Measurements from ENCODE around the gene HBZ. TPM values are rescaled to one million over a fixed set of nuclear protein-coding genes. Genes with fewer than 3 reads are reported as not detected.
"Not testable (repeated sequence)": the region's sequence is repeated elsewhere in the genome, so short reads cannot be mapped to it uniquely, and the experiment has no call there.

The HBZ gene
- total and polyA plus RNA-seq, 8 donors: 0.35 TPM; not detected in 7

DNA sequence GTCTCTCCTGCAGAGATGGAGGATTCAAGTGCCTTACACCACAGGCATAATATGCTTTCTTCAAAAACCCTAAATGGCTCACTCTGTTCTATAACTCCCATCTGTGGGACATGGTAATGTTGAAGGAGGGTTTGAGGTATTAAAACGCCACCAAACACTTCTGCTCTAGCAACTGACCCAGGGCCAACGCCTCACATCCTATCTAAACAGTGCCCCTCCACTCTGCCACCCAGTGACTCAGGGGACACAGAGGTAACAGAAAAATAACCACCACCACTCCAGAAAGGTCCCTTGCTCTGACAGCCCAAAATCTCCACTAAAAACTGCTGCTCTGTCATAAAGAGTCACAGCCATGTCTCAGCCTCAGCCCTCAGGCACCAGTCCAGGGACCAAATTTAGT, 31.7 kb upstream of the HBZ start:
- WGBS, 2 donors: 89 to 90% methylated on average over 2 of the region's 2 CpGs

DNA sequence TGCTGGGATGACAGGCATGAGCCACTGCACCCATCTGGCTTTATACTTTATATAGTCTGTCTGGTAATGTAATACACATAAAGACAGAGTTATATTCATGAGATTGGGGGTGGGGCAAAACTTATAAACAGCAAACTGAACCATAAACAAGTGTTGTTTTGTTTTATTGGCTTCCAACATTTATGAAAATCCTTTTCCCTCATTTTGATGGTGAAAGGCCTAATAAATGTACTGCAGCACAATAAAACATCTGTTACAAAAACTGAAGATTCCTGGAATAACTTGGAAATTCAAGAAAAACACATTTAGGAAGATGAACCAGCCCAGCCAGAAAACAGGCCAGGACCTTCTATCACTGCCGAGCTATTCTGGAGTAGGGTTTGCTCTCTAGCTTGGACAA, 30.1 kb upstream of the HBZ start:
- Histone ChIP-seq H3K27ac (no peak overlapping the region), H3K4me3 (no peak overlapping the region), H3K27me3 (no peaks in the 10 kb centered on the region), H3K4me1 (no peaks in the 10 kb centered on the region), H3K9me3 (no peaks in the 10 kb centered on the region), H3K36me3 (no peaks in the 10 kb centered on the region)
- intact Hi-C loops (cut with DNase I): no loop called here
- TF ChIP-seq, protein P1, sequence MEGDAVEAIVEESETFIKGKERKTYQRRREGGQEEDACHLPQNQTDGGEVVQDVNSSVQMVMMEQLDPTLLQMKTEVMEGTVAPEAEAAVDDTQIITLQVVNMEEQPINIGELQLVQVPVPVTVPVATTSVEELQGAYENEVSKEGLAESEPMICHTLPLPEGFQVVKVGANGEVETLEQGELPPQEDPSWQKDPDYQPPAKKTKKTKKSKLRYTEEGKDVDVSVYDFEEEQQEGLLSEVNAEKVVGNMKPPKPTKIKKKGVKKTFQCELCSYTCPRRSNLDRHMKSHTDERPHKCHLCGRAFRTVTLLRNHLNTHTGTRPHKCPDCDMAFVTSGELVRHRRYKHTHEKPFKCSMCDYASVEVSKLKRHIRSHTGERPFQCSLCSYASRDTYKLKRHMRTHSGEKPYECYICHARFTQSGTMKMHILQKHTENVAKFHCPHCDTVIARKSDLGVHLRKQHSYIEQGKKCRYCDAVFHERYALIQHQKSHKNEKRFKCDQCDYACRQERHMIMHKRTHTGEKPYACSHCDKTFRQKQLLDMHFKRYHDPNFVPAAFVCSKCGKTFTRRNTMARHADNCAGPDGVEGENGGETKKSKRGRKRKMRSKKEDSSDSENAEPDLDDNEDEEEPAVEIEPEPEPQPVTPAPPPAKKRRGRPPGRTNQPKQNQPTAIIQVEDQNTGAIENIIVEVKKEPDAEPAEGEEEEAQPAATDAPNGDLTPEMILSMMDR (IDR thresholded peaks at IDR 0.05): no peak
- ATAC-seq (no peak), FAIRE-seq (no peak), DNase-seq (no peak)
- WGBS, 2 donors: 93 to 100% methylated on average over 1 of the region's 1 CpG

More for the DNA sequence above, 31.7 kb upstream of the HBZ start:
- DNase-seq: no peak
- intact Hi-C loops (cut with DNase I): no loop called here
- Histone ChIP-seq H3K4me3 (no peak overlapping the region), H3K36me3 (no peaks in the 10 kb centered on the region), H3K9me3 (no peaks in the 10 kb centered on the region), H3K4me1 (no peaks in the 10 kb centered on the region), H3K27me3 (no peaks in the 10 kb centered on the region), H3K27ac (no peak overlapping the region)
- TF ChIP-seq, protein P1 (IDR thresholded peaks at IDR 0.05): no peak
- no peak for ATAC-seq
- no peak for FAIRE-seq

DNA sequence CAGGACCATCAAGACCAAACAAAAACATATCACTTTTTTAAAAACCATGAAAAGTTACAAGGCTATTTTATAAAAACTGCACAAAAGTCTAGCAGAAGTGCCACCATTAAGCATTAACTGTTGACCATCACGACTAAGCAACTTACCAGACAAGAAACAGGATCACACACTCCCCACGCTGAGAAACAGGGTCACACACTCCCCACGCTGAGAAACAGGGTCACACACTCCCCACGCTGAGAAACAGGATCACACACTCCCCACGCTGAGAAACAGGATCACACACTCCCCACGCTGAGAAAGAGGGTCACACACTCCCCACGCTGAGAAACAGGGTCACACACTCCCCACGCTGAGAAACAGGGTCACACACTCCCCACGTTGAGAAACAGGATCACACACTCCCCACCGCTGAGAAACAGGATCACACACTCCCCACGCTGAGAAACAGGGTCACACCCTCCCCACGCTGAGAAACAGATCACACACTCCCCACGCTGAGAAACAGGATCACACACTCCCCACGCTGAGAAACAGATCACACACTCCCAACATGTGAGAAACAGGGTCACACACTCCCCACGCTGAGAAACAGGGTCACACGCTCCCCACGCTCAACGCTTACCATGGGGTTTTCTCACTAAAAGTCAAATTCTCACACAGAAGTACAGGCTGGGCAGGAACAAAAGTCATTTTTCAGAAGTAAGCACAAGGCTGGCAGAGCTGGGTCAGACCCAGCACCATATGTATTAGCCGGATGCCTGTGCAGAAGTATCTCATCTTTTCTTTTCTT, 28.7 kb upstream of the HBZ start:
- H3K4me1 ChIP-seq; H3K27ac ChIP-seq; H3K27me3 ChIP-seq; ATAC-seq; H3K4me3 ChIP-seq; DNase-seq; intact Hi-C loops (cut with DNase I); H3K9me3 ChIP-seq; H3K36me3 ChIP-seq; FAIRE-seq: not testable (repeated sequence)
- 85 to 86% methylated on average over 18 to 19 of the region's 19 CpGs for WGBS, 2 donors

DNA sequence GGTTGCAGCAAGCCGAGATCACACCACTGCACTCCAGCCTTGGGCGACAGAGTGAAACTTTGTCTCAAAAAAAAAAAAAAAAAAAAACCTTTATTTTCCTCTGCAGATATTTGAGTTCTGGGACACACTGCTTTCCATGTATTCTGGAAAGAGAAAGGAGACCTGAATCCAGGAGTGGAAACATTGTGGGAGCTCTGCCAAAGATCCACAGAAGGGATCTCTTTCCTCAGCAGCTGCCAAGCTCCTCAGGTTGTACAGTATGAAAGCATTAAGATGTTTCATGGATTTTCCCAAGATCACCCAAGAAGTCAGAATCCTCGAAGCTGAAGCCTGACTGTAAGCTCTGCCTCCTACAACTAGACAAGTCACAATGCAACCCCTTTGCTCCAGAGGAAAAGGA, 27.4 kb upstream of the HBZ start:
- FAIRE-seq: no peak

DNA sequence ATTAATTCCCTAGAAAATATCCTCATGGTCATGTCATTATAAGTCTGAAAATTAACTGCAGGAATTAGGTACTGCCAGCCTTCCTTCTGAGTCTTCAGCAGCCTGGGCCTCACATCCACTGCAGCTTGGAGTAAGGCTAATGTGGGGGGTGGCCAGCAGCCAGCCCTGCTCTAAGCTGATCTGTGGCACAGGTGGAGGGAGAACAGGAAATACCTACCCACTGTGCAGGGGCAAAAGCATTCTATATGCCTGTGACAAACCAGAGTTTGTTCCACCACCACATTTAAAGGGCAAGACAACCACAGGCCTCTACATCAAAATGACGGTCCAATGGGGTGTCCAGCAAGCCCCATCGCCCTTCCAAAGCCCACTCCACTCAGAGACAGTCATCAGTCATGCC, 23.4 kb upstream of the HBZ start:
- H3K27me3 ChIP-seq: no peaks in the 10 kb centered on the region
- intact Hi-C loops (cut with DNase I): no loop called here
- no peaks in the 10 kb centered on the region for H3K36me3 ChIP-seq
- no peak overlapping the region for H3K27ac ChIP-seq
- TF ChIP-seq, protein P1 (IDR thresholded peaks at IDR 0.05): no peak
- H3K4me1 ChIP-seq: no peaks in the 10 kb centered on the region
- no peak overlapping the region for H3K4me3 ChIP-seq
- WGBS, 2 donors: 91% methylated on average over 2 of the region's 2 CpGs
- no peaks in the 10 kb centered on the region for H3K9me3 ChIP-seq
- ATAC-seq (no peak), FAIRE-seq (no peak), DNase-seq (no peak)

More for the DNA sequence above, 27.4 kb upstream of the HBZ start:
- no peaks in the 10 kb centered on the region for H3K27me3 ChIP-seq
- no peak overlapping the region for H3K4me3 ChIP-seq
- H3K4me1 ChIP-seq: no peaks in the 10 kb centered on the region
- 82 to 92% methylated on average over 3 of the region's 3 CpGs for WGBS, 2 donors
- H3K27ac ChIP-seq: no peak overlapping the region
- H3K36me3 ChIP-seq: no peaks in the 10 kb centered on the region
- intact Hi-C loops (cut with DNase I): no loop called here
- H3K9me3 ChIP-seq: no peaks in the 10 kb centered on the region
- DNase-seq (no peak), ATAC-seq (no peak)
- TF ChIP-seq, protein P1 (IDR thresholded peaks at IDR 0.05): no peak
